Measurements from ENCODE around the gene HNRNPA0.
"Not testable (repeated sequence)": the region's sequence is repeated elsewhere in the genome, so short reads cannot be mapped to it uniquely, and the experiment has no call there.

The HNRNPA0 gene

GRCh38 chr5:137754188-137754960, at the start of gene HNRNPA0:
TSS of gene HNRNPA0 (minus strand) at chr5:137754363. CDS start at chr5:137754066, 297 bp downstream.
- in situ Hi-C loops (cut with MboI; ENCODE audit: low sequenced_read_pairs): no loop called here

GRCh38 chr5:137802282-137803210, 48.4 kb upstream of the HNRNPA0 start:
- in situ Hi-C loops (cut with MboI; ENCODE audit: low sequenced_read_pairs): no loop called here

- in situ Hi-C loops (cut with MboI; ENCODE audit: low sequenced_read_pairs): no loop called here
These were observed 46.7 kb upstream of the HNRNPA0 start for GRCh38 chr5:137800700-137801411.

GRCh38 chr5:137796279-137796678, 42.1 kb upstream of the HNRNPA0 start:
- in situ Hi-C loops (cut with MboI; ENCODE audit: low sequenced_read_pairs): no loop called here

GRCh38 chr5:137794863-137795262, 40.7 kb upstream of the HNRNPA0 start:
- in situ Hi-C loops (cut with MboI; ENCODE audit: low sequenced_read_pairs): no loop called here

- in situ Hi-C loops (cut with MboI; ENCODE audit: low sequenced_read_pairs): no loop called here
These were observed 38.1 kb upstream of the HNRNPA0 start for GRCh38 chr5:137792303-137792702.

GRCh38 chr5:137791799-137792198, 37.6 kb upstream of the HNRNPA0 start:
- in situ Hi-C loops (cut with MboI; ENCODE audit: low sequenced_read_pairs): no loop called here

- in situ Hi-C loops (cut with MboI; ENCODE audit: low sequenced_read_pairs): no loop called here
These were observed 37.2 kb upstream of the HNRNPA0 start for GRCh38 chr5:137791387-137791786.

- in situ Hi-C loops (cut with MboI; ENCODE audit: low sequenced_read_pairs): not testable (repeated sequence)
These were observed 34.4 kb upstream of the HNRNPA0 start for GRCh38 chr5:137788560-137788959.

GRCh38 chr5:137782984-137783536, 28.9 kb upstream of the HNRNPA0 start:
- in situ Hi-C loops (cut with MboI; ENCODE audit: low sequenced_read_pairs): no loop called here

GRCh38 chr5:137782055-137782454, 27.9 kb upstream of the HNRNPA0 start:
- in situ Hi-C loops (cut with MboI; ENCODE audit: low sequenced_read_pairs): no loop called here

GRCh38 chr5:137778772-137779564, 24.8 kb upstream of the HNRNPA0 start:
- in situ Hi-C loops (cut with MboI; ENCODE audit: low sequenced_read_pairs): no loop called here

GRCh38 chr5:137767937-137768336, 13.8 kb upstream of the HNRNPA0 start:
- in situ Hi-C loops (cut with MboI; ENCODE audit: low sequenced_read_pairs): not testable (repeated sequence)

GRCh38 chr5:137761566-137761965, 7.4 kb upstream of the HNRNPA0 start:
- in situ Hi-C loops (cut with MboI; ENCODE audit: low sequenced_read_pairs): no loop called here

GRCh38 chr5:137760719-137761516, 6.8 kb upstream of the HNRNPA0 start:
- in situ Hi-C loops (cut with MboI; ENCODE audit: low sequenced_read_pairs): no loop called here

GRCh38 chr5:137760294-137760693, 6.1 kb upstream of the HNRNPA0 start:
- in situ Hi-C loops (cut with MboI; ENCODE audit: low sequenced_read_pairs): no loop called here

- in situ Hi-C loops (cut with MboI; ENCODE audit: low sequenced_read_pairs): no loop called here
These were observed 4.6 kb upstream of the HNRNPA0 start for GRCh38 chr5:137758715-137759306.

- in situ Hi-C loops (cut with MboI; ENCODE audit: low sequenced_read_pairs): no loop called here
These were observed 4.0 kb upstream of the HNRNPA0 start for GRCh38 chr5:137758121-137758520.

- in situ Hi-C loops (cut with MboI; ENCODE audit: low sequenced_read_pairs): no loop called here
These were observed 3.5 kb upstream of the HNRNPA0 start for GRCh38 chr5:137757634-137758033.
